Frontal cortex (tissue), 4 donors: ENCODE measurements around the gene EFCAB3. TPM values are rescaled to one million over a fixed set of nuclear protein-coding genes. Genes with fewer than 3 reads are reported as not detected.
"Not testable (repeated sequence)": the region's sequence is repeated elsewhere in the genome, so short reads cannot be mapped to it uniquely, and the experiment has no call there.

ENCODE experiments used
- DNase-seq, 2 donors: peaks; one replicate each; pipeline ENCODE4 v3.0.0; 2012; ENCODE audit warnings: low spot score in 2 of 2
- FAIRE-seq: peaks from 2 replicates; lab custom pipeline; 2012; peaks lifted over from hg19 to GRCh38; lab: Jason Lieb, UNC
- total RNA-seq: library from RNA; depleted of rRNA; stranded (reverse); fragments of >200 nt; gene quantifications from one replicate; pipeline ENCODE4 v1.2.3, GENCODE V29; 2014
- donor health status: control.
- donor health status: control.
- donor health status: control.

The EFCAB3 gene
- 0.82 TPM for total RNA-seq

GRCh38 chr17:62380253-62380652 lies at the start of gene EFCAB3:
TSS of gene EFCAB3 (plus strand) at chr17:62380553. CDS start at chr17:62382980, 2,427 bp downstream.
- FAIRE-seq (no peak), DNase-seq (no peak)

GRCh38 chr17:62336527-62336926 lies 43.8 kb upstream of the EFCAB3 start:
- DNase-seq (no peak), FAIRE-seq (no peak)

- FAIRE-seq, result no peak
- DNase-seq, result no peak
Observed at GRCh38 chr17:62343764-62344270, 36.5 kb upstream of the EFCAB3 start.

- no peak for FAIRE-seq
Observed at GRCh38 chr17:62351176-62351575, 29.2 kb upstream of the EFCAB3 start.

GRCh38 chr17:62366191-62366590 lies 14.2 kb upstream of the EFCAB3 start:
- no peak for FAIRE-seq

More at GRCh38 chr17:62351176-62351575, 29.2 kb upstream of the EFCAB3 start:
- no peak for DNase-seq

GRCh38 chr17:62381561-62381960 lies 1.2 kb downstream of the EFCAB3 start:
- DNase-seq, result no peak
- FAIRE-seq, result no peak

More at GRCh38 chr17:62366191-62366590, 14.2 kb upstream of the EFCAB3 start:
- DNase-seq, result no peak

- FAIRE-seq (no peak), DNase-seq (no peak)
Observed at GRCh38 chr17:62388856-62389255, 8.5 kb downstream of the EFCAB3 start.

GRCh38 chr17:62392908-62393307 lies 12.6 kb downstream of the EFCAB3 start:
- DNase-seq (no peak), FAIRE-seq (no peak)

GRCh38 chr17:62398891-62399290 lies 18.5 kb downstream of the EFCAB3 start:
- FAIRE-seq (no peak), DNase-seq (no peak)

GRCh38 chr17:62405451-62405850 lies 25.1 kb downstream of the EFCAB3 start:
- FAIRE-seq, result no peak

GRCh38 chr17:62413090-62413489 lies 32.7 kb downstream of the EFCAB3 start:
- not testable (repeated sequence) for FAIRE-seq, DNase-seq

More at GRCh38 chr17:62405451-62405850, 25.1 kb downstream of the EFCAB3 start:
- no peak for DNase-seq

GRCh38 chr17:62423647-62424461 lies 43.5 kb downstream of the EFCAB3 start, which contains the start of gene METTL2A:
TSS of gene METTL2A (plus strand) at chr17:62423897. CDS start at chr17:62423903, 6 bp downstream.
- peak; percentile 13 to 59 for DNase-seq
- FAIRE-seq, result not testable (repeated sequence)

GRCh38 chr17:62426214-62426613 lies 45.9 kb downstream of the EFCAB3 start:
- not testable (repeated sequence) for FAIRE-seq, DNase-seq

GRCh38 chr17:62435251-62435650 lies 54.9 kb downstream of the EFCAB3 start:
- not testable (repeated sequence) for DNase-seq, FAIRE-seq

GRCh38 chr17:62441181-62441580 lies 60.8 kb downstream of the EFCAB3 start:
- not testable (repeated sequence) for FAIRE-seq, DNase-seq

GRCh38 chr17:62444063-62444462 lies 63.7 kb downstream of the EFCAB3 start:
- no peak for FAIRE-seq
- no peak for DNase-seq

GRCh38 chr17:62445791-62446190 lies 65.4 kb downstream of the EFCAB3 start:
- DNase-seq, FAIRE-seq: not testable (repeated sequence)

GRCh38 chr17:62452195-62452594 lies 71.8 kb downstream of the EFCAB3 start:
- not testable (repeated sequence) for FAIRE-seq

GRCh38 chr17:62453041-62453440 lies 72.7 kb downstream of the EFCAB3 start:
- not testable (repeated sequence) for DNase-seq, FAIRE-seq

More at GRCh38 chr17:62452195-62452594, 71.8 kb downstream of the EFCAB3 start:
- not testable (repeated sequence) for DNase-seq

GRCh38 chr17:62453656-62454055 lies 73.3 kb downstream of the EFCAB3 start:
- not testable (repeated sequence) for DNase-seq, FAIRE-seq

- not testable (repeated sequence) for DNase-seq, FAIRE-seq
Observed at GRCh38 chr17:62454111-62454510, 73.8 kb downstream of the EFCAB3 start.
